Endothelial cell of umbilical vein (primary cell): ENCODE measurements around the gene OR10H5. TPM values are rescaled to one million over a fixed set of nuclear protein-coding genes. Genes with fewer than 3 reads are reported as not detected.
"Not testable (repeated sequence)": the region's sequence is repeated elsewhere in the genome, so short reads cannot be mapped to it uniquely, and the experiment has no call there.

Experiments
- BruUV-seq: library from RNA; stranded (reverse); fragments of 400-500 nt; replicated peaks from 2 replicates; lab custom pipeline; 2021; lab: Mats Ljungman, UMichigan
- CTCF ChIA-PET: fragments of 300-600, 350-600 bp; sonication (Branson Sonifier 250); formaldehyde crosslinking; loops from one replicate; lab custom pipeline; 2021; ENCODE audit warnings: antibody characterized with exemption, inconsistent platforms; lab: Charles Lee
- POLR2A ChIA-PET: fragments of 300-600, 350-600 bp; sonication (Branson Sonifier 250); formaldehyde crosslinking; loops from one replicate; lab custom pipeline; 2021; ENCODE audit warnings: antibody characterized with exemption, inconsistent platforms; lab: Charles Lee
- DNase-seq: peaks from one replicate; pipeline ENCODE4 v3.0.0-alpha.2; 2011; ENCODE audit warnings: low read depth, low spot score
- FAIRE-seq: peaks from 2 replicates; lab custom pipeline; 2011; peaks lifted over from hg19 to GRCh38; lab: Jason Lieb, UNC
- H2AFZ ChIP-seq: 2 replicates; pipeline ENCODE4 v1.6.0; 2012; ENCODE audit warnings: low read depth, low read length, control low read depth, inconsistent platforms
- H3K27ac ChIP-seq: 2 replicates; pipeline ENCODE4 v1.5.1; 2011; ENCODE audit warnings: low read depth, mild to moderate bottlenecking, control low read depth, low read length, moderate library complexity; ENCODE audit not compliant: insufficient read depth
- H3K27me3 ChIP-seq, 2 experiments: 2 replicates each; pipeline versions ENCODE4 v1.6.0 to v1.6.1; 2011; ENCODE audit warnings: low read length in 2 of 2, mixed read lengths in 1 of 2; ENCODE audit not compliant: control insufficient read depth in 2 of 2, insufficient read depth in 2 of 2
- H3K36me3 ChIP-seq, 2 experiments: 2 replicates in 1 of 2; 3 replicates in 1 of 2; pipeline ENCODE4 v1.5.1; 2011; ENCODE audit warnings: low read length in 2 of 2, mild to moderate bottlenecking in 1 of 2, moderate library complexity in 1 of 2; ENCODE audit not compliant: control insufficient read depth in 2 of 2, insufficient read depth in 2 of 2; ENCODE audit errors: extremely low read depth in 1 of 2
- H3K4me1 ChIP-seq: 3 replicates; pipeline ENCODE4 v1.5.1; 2011; ENCODE audit warnings: mild to moderate bottlenecking, low read length; ENCODE audit not compliant: control insufficient read depth, insufficient read depth; ENCODE audit errors: extremely low read depth
- H3K4me2 ChIP-seq: 2 replicates; pipeline ENCODE4 v1.6.1; 2011; ENCODE audit warnings: low read length, control low read depth, mixed read lengths; ENCODE audit not compliant: insufficient read depth
- H3K4me3 ChIP-seq, 3 experiments: fragments of 200-600 bp in 1 of 3; sonication (generic), shearing (Covaris generic) in 1 of 3; replicated peaks in 1 of 3; 2 replicates each; pipeline ENCODE4 v1.5.1; 2011 to 2016; ENCODE audit warnings: control low read depth in 3 of 3, low read length in 3 of 3, mild to moderate bottlenecking in 2 of 3, inconsistent platforms in 1 of 3, low read depth in 1 of 3, moderate library complexity in 1 of 3; ENCODE audit not compliant: insufficient read depth in 1 of 3
- H3K79me2 ChIP-seq: 2 replicates; pipeline ENCODE4 v1.6.0; 2012; ENCODE audit warnings: low read length, inconsistent platforms; ENCODE audit not compliant: control insufficient read depth, insufficient read depth
- H3K9ac ChIP-seq: replicated peaks from 2 replicates; pipeline ENCODE3; 2011; ENCODE audit warnings: low read length, control low read depth; ENCODE audit not compliant: insufficient read depth; ENCODE audit errors: extremely low read depth
- H3K9me1 ChIP-seq: replicated peaks from 3 replicates; pipeline ENCODE4 v1.6.0; 2011; ENCODE audit warnings: mild to moderate bottlenecking, low read length; ENCODE audit not compliant: control insufficient read depth, insufficient read depth; ENCODE audit errors: extremely low read depth
- H3K9me3 ChIP-seq: replicated peaks from 2 replicates; pipeline ENCODE4 v1.5.1; 2012; ENCODE audit warnings: low read length, inconsistent platforms; ENCODE audit not compliant: control insufficient read depth, insufficient read depth
- H4K20me1 ChIP-seq: replicated peaks from 2 replicates; pipeline ENCODE3; 2011; ENCODE audit warnings: mild to moderate bottlenecking, low read length; ENCODE audit not compliant: control insufficient read depth, insufficient read depth; ENCODE audit errors: extremely low read depth
- EZH2 ChIP-seq: IDR thresholded peaks from 2 replicates; pipeline ENCODE4 v1.6.1; 2012; ENCODE audit warnings: borderline replicate concordance, low read depth, mild to moderate bottlenecking, moderate library complexity, low read length, inconsistent platforms; ENCODE audit not compliant: severe bottlenecking
- FOS ChIP-seq: IDR thresholded peaks from 2 replicates; pipeline ENCODE4 v1.6.1; 2011; ENCODE audit warnings: mild to moderate bottlenecking, low read length, moderate library complexity, borderline replicate concordance; ENCODE audit not compliant: insufficient read depth
- GATA2 ChIP-seq: IDR thresholded peaks from 2 replicates; pipeline ENCODE4 v1.7.0; 2011; ENCODE audit warnings: low read depth, mild to moderate bottlenecking, moderate library complexity, mixed read lengths, low read length; ENCODE audit not compliant: insufficient read length, insufficient read depth
- JUN ChIP-seq: IDR thresholded peaks from 2 replicates; pipeline ENCODE4 v1.6.1; 2011; ENCODE audit warnings: borderline replicate concordance, low read depth; ENCODE audit not compliant: insufficient read length, insufficient read depth
- MYC ChIP-seq: IDR thresholded peaks from one replicate; pipeline ENCODE4 v1.6.1; 2011; ENCODE audit warnings: mild to moderate bottlenecking, low read depth, low read length
- POLR2A ChIP-seq: IDR thresholded peaks from 2 replicates; pipeline ENCODE4 v1.6.1; 2012; ENCODE audit warnings: low read depth, mild to moderate bottlenecking, control low read depth, low read length
- POLR2AphosphoS5 ChIP-seq: IDR thresholded peaks from 2 replicates; pipeline ENCODE4 v1.6.1; 2012; ENCODE audit warnings: low read depth, mild to moderate bottlenecking, control low read depth, low read length, moderate library complexity; ENCODE audit not compliant: insufficient read depth
- dilution Hi-C: fragments of 300-500 bp; cut with MboI; formaldehyde crosslinking; loops from one replicate; pipeline ENCODE4 v1.15.0; 2019; ENCODE audit warnings: low sequenced_read_pairs; ENCODE audit not compliant: extremely low pct_ligation_motif_present
- intact Hi-C: fragments of 100-400 bp; cut with micrococcal nuclease; formaldehyde crosslinking; loops from one replicate; pipeline ENCODE4 v1.10.0; 2022
- polyA plus RNA-seq, 4 experiments: library from polyadenylated mRNA; depleted of rRNA in 3 of 4; stranded (reverse) in 3 of 4; unstranded in 1 of 4; fragments of >200 nt; gene quantifications; 2 replicates each; pipeline versions ENCODE4 v1.2.1 to v1.2.3, GENCODE V29; 2011 to 2012; ENCODE audit warnings: missing spikeins in 1 of 4
- total RNA-seq: library from RNA; stranded (reverse); gene quantifications from 2 replicates; pipeline ENCODE4 v1.2.3, GENCODE V29; 2021
- TF ChIP-seq, protein P1 (sequence below), 2 donors: IDR thresholded peaks; 1 replicate in 1 of 2; 2 replicates in 1 of 2; pipeline ENCODE4 v1.5.1; 2011; ENCODE audit warnings: low read length in 2 of 2, mild to moderate bottlenecking in 2 of 2, moderate library complexity in 2 of 2, control low read depth in 1 of 2, inconsistent platforms in 1 of 2, low read depth in 1 of 2; ENCODE audit not compliant: insufficient read depth in 1 of 2; ENCODE audit errors: extremely low read depth in 1 of 2
- TF ChIP-seq, protein P2 (sequence below): IDR thresholded peaks from 2 replicates; pipeline ENCODE4 v1.6.1; 2011; ENCODE audit not compliant: insufficient read depth, insufficient read length

The OR10H5 gene
- total and polyA plus RNA-seq, 2 donors (not counting 3 experiments of a cell fraction or from before 2014, with no cell fraction given) = not detected

DNA sequence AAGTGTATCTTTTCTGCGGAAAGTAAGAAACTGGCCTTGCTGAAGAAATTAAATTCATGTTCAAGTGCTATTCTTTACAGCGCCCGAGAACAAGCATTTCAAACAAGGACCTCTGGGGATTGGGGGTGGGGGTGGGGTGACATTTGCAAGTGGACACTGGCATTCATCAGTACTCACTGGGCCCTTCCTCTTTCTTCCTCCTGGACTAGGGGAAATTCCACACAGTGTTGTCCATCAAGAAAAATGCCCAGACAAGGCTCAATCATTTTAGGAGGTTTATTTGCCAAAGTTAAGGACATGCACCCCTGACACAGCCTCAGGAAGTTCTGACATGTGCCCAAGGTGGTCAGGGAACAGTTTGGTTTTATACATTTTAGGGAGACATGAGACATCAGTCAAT is 50.9 kb downstream of the OR10H5 start:
- ChIA-PET CTCF (no interaction called here), POLR2A (no interaction called here)
- H3K36me3 ChIP-seq = no peaks in the 10 kb centered on the region
- dilution Hi-C loops (no loop called here), intact Hi-C loops (no loop called here)
- H3K9ac ChIP-seq = no peak overlapping the region
- H2AFZ ChIP-seq = no peak overlapping the region
- no peak overlapping the region for H3K27ac ChIP-seq
- no peaks in the 10 kb centered on the region for H3K9me3 ChIP-seq
- H3K4me1 ChIP-seq = peaks cover 7% of the 10 kb centered on the region
- H3K27me3 ChIP-seq = no peaks in the 10 kb centered on the region
- no peak overlapping the region for H3K4me3 ChIP-seq
- no peak overlapping the region for H3K4me2 ChIP-seq
- TF ChIP-seq POLR2AphosphoS5 (no peak), MYC (no peak), GATA2 (no peak), JUN (no peak), EZH2 (no peak), FOS (no peak), POLR2A (no peak)
- TF ChIP-seq, protein P1, sequence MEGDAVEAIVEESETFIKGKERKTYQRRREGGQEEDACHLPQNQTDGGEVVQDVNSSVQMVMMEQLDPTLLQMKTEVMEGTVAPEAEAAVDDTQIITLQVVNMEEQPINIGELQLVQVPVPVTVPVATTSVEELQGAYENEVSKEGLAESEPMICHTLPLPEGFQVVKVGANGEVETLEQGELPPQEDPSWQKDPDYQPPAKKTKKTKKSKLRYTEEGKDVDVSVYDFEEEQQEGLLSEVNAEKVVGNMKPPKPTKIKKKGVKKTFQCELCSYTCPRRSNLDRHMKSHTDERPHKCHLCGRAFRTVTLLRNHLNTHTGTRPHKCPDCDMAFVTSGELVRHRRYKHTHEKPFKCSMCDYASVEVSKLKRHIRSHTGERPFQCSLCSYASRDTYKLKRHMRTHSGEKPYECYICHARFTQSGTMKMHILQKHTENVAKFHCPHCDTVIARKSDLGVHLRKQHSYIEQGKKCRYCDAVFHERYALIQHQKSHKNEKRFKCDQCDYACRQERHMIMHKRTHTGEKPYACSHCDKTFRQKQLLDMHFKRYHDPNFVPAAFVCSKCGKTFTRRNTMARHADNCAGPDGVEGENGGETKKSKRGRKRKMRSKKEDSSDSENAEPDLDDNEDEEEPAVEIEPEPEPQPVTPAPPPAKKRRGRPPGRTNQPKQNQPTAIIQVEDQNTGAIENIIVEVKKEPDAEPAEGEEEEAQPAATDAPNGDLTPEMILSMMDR (IDR thresholded peaks at IDR 0.05; ENCODE audit: extremely low read depth in 1 of 2, insufficient read depth in 1 of 2, low read depth in 1 of 2, low read length in 2 of 2) = no peak
- TF ChIP-seq, protein P2, sequence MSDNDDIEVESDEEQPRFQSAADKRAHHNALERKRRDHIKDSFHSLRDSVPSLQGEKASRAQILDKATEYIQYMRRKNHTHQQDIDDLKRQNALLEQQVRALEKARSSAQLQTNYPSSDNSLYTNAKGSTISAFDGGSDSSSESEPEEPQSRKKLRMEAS = no peak
- H4K20me1 ChIP-seq = no peaks in the 10 kb centered on the region
- DNase-seq (no peak), FAIRE-seq (no peak)
- H3K9me1 ChIP-seq = no peaks in the 10 kb centered on the region
- BruUV-seq = no TSS peak
- H3K79me2 ChIP-seq = no peaks in the 10 kb centered on the region

DNA sequence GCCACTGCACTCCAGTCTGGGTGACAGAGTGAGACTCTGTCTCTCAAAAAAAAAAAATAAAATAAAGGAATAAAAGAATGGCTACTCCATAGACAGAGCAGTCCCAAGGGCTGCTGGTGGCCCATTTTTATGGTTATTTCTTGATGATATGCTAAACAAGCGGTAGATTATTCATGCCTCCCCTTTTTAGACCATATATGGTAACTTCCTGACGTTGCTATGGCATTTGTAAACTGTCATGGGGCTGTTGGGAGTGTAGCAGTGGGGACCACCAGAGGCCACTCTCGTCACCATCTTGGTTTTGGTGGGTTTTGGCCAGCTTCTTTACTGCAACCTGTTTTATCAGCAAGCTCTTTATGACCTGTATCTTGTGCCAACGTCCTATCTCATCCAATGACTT is 52.4 kb downstream of the OR10H5 start:
- H3K9ac ChIP-seq, H3K9me3 ChIP-seq, intact Hi-C loops, FAIRE-seq, H3K27ac ChIP-seq, H4K20me1 ChIP-seq, H3K36me3 ChIP-seq, dilution Hi-C loops, H3K27me3 ChIP-seq, H3K4me2 ChIP-seq, H2AFZ ChIP-seq, H3K9me1 ChIP-seq, BruUV-seq, CTCF ChIA-PET, H3K4me1 ChIP-seq, H3K79me2 ChIP-seq, DNase-seq, POLR2A ChIA-PET, H3K4me3 ChIP-seq: not testable (repeated sequence)
